Measurements from ENCODE around the gene RNF115. TPM values are rescaled to one million over a fixed set of nuclear protein-coding genes. Genes with fewer than 3 reads are reported as not detected.
"Not testable (repeated sequence)": the region's sequence is repeated elsewhere in the genome, so short reads cannot be mapped to it uniquely, and the experiment has no call there.

Gene RNF115
- total RNA-seq, 1 donor from 2014 or later, result 14.2 TPM

GRCh38 chr1:145730467-145730866, 93.4 kb downstream of the RNF115 start:
- no peak for DNase-seq (ENCODE audit: low spot score)

DNA sequence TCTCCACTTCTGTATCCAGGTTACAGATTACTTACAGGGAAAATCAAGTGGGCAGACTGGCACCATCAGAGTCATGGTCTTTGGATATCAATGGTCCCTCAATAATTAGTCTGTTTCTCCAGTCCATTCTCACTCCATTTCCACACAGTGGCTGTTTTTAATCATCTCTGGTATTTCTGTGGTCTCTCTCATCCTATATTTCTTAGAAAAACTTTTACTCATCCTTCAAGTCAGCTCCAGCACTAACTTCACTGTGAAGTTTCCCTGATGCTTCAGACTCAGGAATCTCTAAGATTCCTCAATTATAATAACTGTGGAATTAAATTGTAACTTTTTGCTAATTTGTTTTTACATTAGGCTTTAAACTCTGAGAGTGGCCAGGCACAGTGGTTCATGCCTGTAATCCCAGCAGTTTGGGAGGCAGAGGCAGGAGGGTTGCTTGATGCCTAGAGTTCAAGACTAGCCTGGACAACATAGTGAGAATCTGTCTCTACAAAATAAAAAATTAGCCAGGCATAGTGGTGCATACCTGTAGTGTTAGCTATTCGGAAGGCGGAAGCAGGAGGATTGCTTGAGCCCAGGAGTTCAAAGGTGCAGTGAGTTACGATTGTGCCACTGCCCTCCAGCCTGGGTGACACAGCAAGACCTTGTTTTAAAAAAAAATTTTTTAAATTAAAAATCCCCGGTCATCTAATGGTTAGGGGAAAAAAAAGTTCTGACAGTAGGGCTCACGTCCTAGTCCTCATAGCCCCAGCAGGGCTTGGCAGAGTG, 94.0 kb downstream of the RNF115 start:
- DNase-seq (ENCODE audit: low spot score), result no peak

DNA sequence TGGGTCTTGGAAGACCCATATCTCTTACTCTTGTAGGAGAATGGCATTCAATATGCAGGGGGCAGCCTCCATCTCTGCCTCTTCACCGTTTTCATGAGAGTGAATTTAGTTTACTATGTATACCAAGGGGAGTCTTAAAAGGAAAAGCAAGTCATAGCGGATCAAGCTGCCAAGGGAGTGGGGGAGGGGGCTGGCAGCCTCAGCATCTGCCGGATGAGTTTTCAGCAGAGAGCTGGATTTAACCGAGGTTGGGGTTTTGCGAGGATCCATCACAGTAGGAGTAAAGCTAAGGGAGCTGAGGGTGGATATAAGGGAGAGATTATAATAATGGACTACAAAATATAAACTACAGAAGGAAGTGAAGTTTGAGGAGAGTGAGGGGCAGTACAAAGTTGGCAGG, 94.7 kb downstream of the RNF115 start:
- DNase-seq (ENCODE audit: low spot score), result no peak

GRCh38 chr1:145726193-145726592, 97.7 kb downstream of the RNF115 start:
- not testable (repeated sequence) for DNase-seq (ENCODE audit: low spot score)

DNA sequence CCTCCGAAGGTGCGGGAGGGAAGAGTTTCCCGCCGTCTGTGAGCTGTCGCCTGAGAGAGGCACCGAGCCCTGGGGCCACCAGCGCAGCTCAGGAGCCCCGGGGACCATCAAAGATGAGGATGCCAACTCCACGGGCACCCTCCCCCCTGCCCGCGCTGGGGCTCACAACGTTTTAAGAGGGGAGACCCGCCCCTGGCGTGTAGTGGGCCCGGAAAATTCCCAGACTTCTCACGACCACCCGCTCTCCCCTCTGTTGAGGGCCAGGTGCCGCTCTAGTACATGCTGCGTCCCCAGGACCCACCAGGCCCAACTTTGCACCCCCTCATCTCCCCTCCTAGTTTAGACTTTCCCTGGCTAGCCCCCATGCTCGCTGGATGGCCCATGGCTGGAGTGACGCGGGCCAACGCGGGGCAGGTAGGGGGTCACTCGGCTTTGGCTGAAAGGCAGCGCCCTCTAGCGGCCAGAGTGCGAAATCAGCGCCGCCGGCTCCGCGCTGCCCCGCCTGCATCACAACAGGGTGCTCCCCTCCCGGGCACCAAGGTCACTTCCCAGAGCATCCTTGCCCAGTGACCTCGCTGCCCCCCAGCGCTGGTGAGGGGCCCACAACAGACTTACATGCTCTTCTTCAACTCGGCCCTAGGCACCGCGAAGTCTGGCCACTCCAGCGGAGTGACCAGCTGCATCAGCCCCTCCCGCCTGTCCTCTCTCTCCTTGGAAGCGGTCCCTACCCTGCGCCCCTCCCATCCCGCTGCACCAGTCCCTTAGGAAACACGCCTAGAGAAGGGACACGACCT, 102.8 kb downstream of the RNF115 start:
- DNase-seq (ENCODE audit: low spot score), result peak; percentile 66

- no peak for DNase-seq (ENCODE audit: low spot score)
Observed at GRCh38 chr1:145720556-145720877, 103.4 kb downstream of the RNF115 start.

- DNase-seq (ENCODE audit: low spot score), result no peak
Observed at GRCh38 chr1:145719230-145720079, 104.4 kb downstream of the RNF115 start, which contains the start of gene CD160. Gene CD160 (plus strand): TSS chr1:145719499. CDS start chr1:145728328, 8,829 bp downstream.

DNA sequence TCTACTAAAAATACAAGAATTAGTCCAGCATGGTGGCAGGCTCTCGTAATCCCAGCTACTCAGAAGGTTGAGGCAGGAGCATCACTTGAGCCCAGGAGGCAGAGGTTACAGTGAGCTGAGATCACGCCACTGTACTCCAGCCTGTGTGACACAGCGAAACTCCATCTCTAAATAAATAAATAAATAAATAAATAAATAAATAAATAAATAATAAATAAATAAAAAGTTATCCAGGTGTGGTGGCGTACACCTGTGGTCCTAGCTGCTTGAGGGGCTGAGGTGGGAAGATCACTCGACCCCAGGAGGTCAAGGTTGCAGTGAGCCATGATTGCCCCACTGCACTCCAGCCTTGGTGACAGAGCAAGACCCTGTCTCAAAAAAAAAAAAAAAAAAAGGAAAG, 105.4 kb downstream of the RNF115 start:
- not testable (repeated sequence) for DNase-seq (ENCODE audit: low spot score)

- DNase-seq (ENCODE audit: low spot score), result no peak
Observed at GRCh38 chr1:145717833-145718232, 106.1 kb downstream of the RNF115 start.

DNA sequence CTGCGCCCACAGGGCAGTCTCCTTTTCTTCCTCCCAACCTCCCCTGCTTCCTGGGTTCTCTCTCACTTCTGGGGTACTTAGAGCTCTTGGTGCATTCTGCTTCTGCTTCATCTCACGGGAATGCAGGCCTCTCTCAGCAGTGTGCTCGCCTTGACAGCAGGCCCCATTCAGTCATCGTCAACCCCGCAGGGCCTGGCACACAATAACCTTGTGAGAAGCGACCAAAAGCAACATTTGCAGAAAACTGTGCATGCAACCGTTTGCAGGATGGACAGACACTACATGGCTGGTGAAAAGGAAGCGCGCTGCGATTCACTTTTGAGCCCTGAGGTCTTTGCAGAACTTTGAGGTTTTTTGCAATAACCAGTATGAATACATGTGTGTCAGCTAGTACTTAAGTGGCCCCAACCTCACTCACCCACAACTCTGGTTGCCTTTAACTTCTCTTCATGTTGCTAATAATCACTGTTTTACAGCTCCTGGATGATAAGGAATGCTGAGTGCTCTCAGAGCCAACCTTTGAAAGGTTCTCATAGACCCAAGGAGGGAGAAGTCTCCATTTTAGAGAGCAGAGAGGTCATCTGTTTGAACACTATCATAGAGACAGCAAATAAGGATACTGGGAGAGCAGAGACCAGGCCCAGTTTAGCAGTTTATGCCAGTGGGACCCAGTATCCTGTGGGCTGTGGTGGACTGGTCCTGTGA, 107.1 kb downstream of the RNF115 start:
- DNase-seq (ENCODE audit: low spot score), result no peak

GRCh38 chr1:145714524-145715111, 109.3 kb downstream of the RNF115 start:
- no peak for DNase-seq (ENCODE audit: low spot score)

DNA sequence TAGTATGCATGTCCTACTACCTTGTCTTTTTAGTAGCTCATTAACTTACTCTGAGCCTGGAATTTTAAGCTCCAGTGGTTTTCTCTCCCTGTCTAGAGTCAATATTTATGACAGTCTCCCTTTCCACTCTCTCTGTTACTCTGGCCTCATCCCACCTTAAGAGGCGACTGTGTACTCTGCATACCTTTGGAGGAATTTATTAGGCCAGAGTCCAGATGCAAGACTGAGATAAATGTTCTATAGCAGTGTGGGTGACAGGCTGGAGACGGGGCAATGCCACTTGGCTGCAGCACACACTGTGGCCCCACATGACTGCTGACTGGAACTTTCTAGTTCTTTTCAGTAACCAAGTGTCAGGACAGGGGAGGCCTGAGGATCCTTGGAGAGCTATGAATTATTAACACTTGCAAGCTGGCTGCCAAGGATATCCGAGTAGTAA, 112.7 kb downstream of the RNF115 start:
- DNase-seq (ENCODE audit: low spot score), result peak; percentile 82

GRCh38 chr1:145710291-145711027, 113.4 kb downstream of the RNF115 start:
- DNase-seq (ENCODE audit: low spot score), result no peak

- no peak for DNase-seq (ENCODE audit: low spot score)
Observed at GRCh38 chr1:145708063-145708462, 115.8 kb downstream of the RNF115 start.

DNA sequence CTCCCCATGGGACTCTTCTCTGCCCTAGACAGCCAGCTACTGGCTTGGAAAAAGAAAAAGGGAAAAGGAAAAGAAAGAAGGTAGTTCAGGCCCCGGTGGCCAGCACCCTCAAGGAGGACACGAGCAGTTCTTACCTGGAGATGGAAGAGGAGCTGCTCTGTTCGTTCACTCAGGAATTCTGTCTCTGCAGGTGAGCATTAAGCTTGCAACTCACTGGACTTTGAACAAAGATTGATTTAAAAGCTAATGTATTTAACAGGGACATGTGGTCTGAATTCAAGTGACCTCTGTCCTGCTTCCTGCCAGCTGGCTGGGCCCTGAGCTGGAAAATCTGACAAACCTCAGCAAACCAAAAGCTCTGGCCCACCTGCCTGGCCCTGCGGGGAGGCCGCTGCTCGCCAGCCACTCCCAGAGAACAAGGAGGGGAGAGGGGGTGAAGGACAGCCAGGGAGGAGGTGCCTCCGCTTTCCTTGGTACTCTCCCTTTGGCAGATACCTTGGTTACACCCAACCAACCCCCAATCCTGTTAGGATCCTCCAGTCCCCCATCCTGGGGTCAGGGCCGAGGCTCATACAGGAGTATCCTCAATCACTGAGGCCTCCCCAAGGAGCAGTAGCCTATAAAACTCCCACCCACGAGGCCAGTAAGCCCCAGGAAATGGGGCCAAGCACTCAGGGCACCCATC, 116.6 kb downstream of the RNF115 start, which contains the start of gene PDZK1:
Gene PDZK1, minus strand, starts transcription at position 186 of the 685 bp plus-strand sequence. CDS start 19,347 bp downstream, outside the sequence.
- DNase-seq (ENCODE audit: low spot score), result peak; percentile 68

- DNase-seq (ENCODE audit: low spot score), result peak; percentile 37
Observed at GRCh38 chr1:145706086-145706664, 117.7 kb downstream of the RNF115 start.

- DNase-seq (ENCODE audit: low spot score), result no peak
Observed at GRCh38 chr1:145705622-145706021, 118.3 kb downstream of the RNF115 start.

- DNase-seq (ENCODE audit: low spot score), result no peak
Observed at GRCh38 chr1:145702826-145703225, 121.1 kb downstream of the RNF115 start.

DNA sequence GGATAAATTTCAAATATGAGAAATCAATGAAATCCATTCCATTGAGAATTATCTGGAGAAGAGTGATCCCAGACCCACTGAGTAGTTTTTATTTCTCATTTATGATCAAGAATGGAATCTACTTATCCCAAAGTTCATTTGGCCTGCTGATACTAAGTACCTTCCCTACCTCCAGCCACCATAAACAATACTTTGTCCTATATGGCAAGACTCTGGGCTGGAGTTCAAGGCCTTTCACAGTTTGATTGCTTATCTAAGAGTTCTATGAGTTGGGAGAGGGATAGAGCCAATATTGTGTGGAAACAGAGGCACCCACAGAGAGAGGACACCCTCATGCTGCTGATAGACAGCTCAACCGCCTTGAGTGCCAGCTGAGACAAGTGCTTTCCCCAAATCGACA, 121.8 kb downstream of the RNF115 start:
- DNase-seq (ENCODE audit: low spot score), result no peak

All from mucosa of gallbladder (tissue), 1 donor.